OCI-LY3 (cell line): ENCODE measurements around the gene MEIG1.
"Not testable (repeated sequence)": the region's sequence is repeated elsewhere in the genome, so short reads cannot be mapped to it uniquely, and the experiment has no call there.

ENCODE experiments used
- H2AFZ ChIP-seq: fragments of 200-600, 300-600 bp; shearing (Covaris generic); 2 replicates; pipeline ENCODE4 v1.6.0; 2014; ENCODE audit warnings: antibody characterized with exemption, low read depth, low read length
- H3K27ac ChIP-seq: fragments of 200-600, 300-600 bp; sonication (generic); 2 replicates; pipeline ENCODE4 v1.5.1; 2014; ENCODE audit warnings: mild to moderate bottlenecking, low read length, moderate library complexity, mixed read lengths
- H3K27me3 ChIP-seq: fragments of 200-600, 300-600 bp; sonication (generic); 2 replicates; pipeline ENCODE4 v1.6.1; 2014; ENCODE audit warnings: low read depth, low read length, mixed read lengths
- H3K36me3 ChIP-seq: fragments of 200-600, 300-600 bp; sonication (generic); replicated peaks from 2 replicates; pipeline ENCODE3; 2014; ENCODE audit warnings: low read depth, low read length, mixed read lengths
- H3K4me1 ChIP-seq: fragments of 300-600, 200-600 bp; sonication (generic); 2 replicates; pipeline ENCODE4 v1.6.1; 2014; ENCODE audit warnings: low read length, mixed read lengths
- H3K4me2 ChIP-seq: fragments of 200-600, 300-600 bp; sonication (generic); 2 replicates; pipeline ENCODE4 v1.6.1; 2014; ENCODE audit warnings: low read length, mixed read lengths
- H3K4me3 ChIP-seq: fragments of 300-600, 200-600 bp; sonication (generic); 2 replicates; pipeline ENCODE4 v1.5.1; 2014; ENCODE audit warnings: antibody characterized with exemption, mild to moderate bottlenecking, low read length, moderate library complexity
- H3K79me2 ChIP-seq: fragments of 300-600, 200-600 bp; shearing (Covaris generic); 2 replicates; pipeline ENCODE4 v1.6.1; 2014; ENCODE audit warnings: mild to moderate bottlenecking, low read length, mixed read lengths
- H3K9ac ChIP-seq: fragments of 300-600, 200-600 bp; shearing (Covaris generic); 2 replicates; pipeline ENCODE4 v1.6.0; 2014; ENCODE audit warnings: mild to moderate bottlenecking, low read length, moderate library complexity
- H3K9me3 ChIP-seq: fragments of 200-600, 300-600 bp; shearing (Covaris generic); 2 replicates; pipeline ENCODE4 v1.6.1; 2014; ENCODE audit warnings: low read length, mixed read lengths; ENCODE audit not compliant: insufficient read depth
- H4K20me1 ChIP-seq: fragments of 200-600, 300-600 bp; sonication (generic); 2 replicates; pipeline ENCODE4 v1.6.1; 2016; ENCODE audit warnings: low read length, mixed read lengths; ENCODE audit not compliant: insufficient read depth
- EZH2phosphoT487 ChIP-seq: fragments of 200-600 bp; shearing (Covaris generic); IDR thresholded peaks from 2 replicates; pipeline ENCODE4 v1.6.1; 2018; ENCODE audit warnings: antibody characterized with exemption, mixed run types, low read depth
- TF ChIP-seq, protein P1 (sequence below): fragments of 200-600, 300-600 bp; sonication (generic); IDR thresholded peaks from 2 replicates; pipeline ENCODE4 v1.5.1; 2014; ENCODE audit warnings: antibody characterized with exemption, low read length, low read depth

The MEIG1 gene

DNA sequence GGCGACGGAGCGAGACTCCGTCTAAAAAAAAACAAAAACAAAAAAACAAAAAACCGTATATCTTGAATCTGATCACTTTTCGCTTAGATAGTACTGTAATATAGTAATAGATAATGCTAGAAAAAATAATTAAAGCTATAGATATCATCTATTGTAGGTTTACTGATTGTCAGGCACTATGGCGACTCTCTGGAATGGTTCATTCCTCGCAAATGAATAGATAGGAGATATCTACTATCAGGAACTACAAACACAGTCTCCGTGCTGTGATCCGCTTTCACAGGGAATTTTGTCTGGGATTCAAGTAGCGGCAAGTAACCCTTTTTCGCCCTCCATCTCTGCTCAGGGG, 342 bp upstream of the MEIG1 start:
- no peaks in the 10 kb centered on the region for H3K27me3 ChIP-seq
- no peaks in the 10 kb centered on the region for H4K20me1 ChIP-seq
- H3K4me3 ChIP-seq: peak overlapping the region; percentile 85
- peak overlapping the region; percentile 77 for H3K4me2 ChIP-seq
- no peaks in the 10 kb centered on the region for H3K36me3 ChIP-seq
- no peaks in the 10 kb centered on the region for H3K79me2 ChIP-seq
- no peak for TF ChIP-seq EZH2phosphoT487
- TF ChIP-seq, protein P1, sequence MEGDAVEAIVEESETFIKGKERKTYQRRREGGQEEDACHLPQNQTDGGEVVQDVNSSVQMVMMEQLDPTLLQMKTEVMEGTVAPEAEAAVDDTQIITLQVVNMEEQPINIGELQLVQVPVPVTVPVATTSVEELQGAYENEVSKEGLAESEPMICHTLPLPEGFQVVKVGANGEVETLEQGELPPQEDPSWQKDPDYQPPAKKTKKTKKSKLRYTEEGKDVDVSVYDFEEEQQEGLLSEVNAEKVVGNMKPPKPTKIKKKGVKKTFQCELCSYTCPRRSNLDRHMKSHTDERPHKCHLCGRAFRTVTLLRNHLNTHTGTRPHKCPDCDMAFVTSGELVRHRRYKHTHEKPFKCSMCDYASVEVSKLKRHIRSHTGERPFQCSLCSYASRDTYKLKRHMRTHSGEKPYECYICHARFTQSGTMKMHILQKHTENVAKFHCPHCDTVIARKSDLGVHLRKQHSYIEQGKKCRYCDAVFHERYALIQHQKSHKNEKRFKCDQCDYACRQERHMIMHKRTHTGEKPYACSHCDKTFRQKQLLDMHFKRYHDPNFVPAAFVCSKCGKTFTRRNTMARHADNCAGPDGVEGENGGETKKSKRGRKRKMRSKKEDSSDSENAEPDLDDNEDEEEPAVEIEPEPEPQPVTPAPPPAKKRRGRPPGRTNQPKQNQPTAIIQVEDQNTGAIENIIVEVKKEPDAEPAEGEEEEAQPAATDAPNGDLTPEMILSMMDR: no peak
- peak overlapping the region; percentile 83 for H3K9ac ChIP-seq
- no peak overlapping the region for H3K27ac ChIP-seq
- peak overlapping the region; percentile 92 for H2AFZ ChIP-seq
- peaks cover 7% of the 10 kb centered on the region; the same call in 1 of the 2 replicates for H3K4me1 ChIP-seq
- no peaks in the 10 kb centered on the region for H3K9me3 ChIP-seq

- no peak overlapping the region for H3K27ac ChIP-seq
- no peaks in the 10 kb centered on the region for H4K20me1 ChIP-seq
- no peaks in the 10 kb centered on the region for H3K4me1 ChIP-seq
- no peaks in the 10 kb centered on the region for H3K27me3 ChIP-seq
- no peaks in the 10 kb centered on the region for H3K79me2 ChIP-seq
- TF ChIP-seq, protein P1: no peak
- TF ChIP-seq EZH2phosphoT487: no peak
- H3K9ac ChIP-seq: no peak overlapping the region
- no peaks in the 10 kb centered on the region for H3K36me3 ChIP-seq
- no peaks in the 10 kb centered on the region for H3K9me3 ChIP-seq
- H2AFZ ChIP-seq: no peak overlapping the region
- no peak overlapping the region for H3K4me2 ChIP-seq
- H3K4me3 ChIP-seq: no peak overlapping the region
Observed at GRCh38 chr10:14967897-14968296, 8.7 kb downstream of the MEIG1 start.

DNA sequence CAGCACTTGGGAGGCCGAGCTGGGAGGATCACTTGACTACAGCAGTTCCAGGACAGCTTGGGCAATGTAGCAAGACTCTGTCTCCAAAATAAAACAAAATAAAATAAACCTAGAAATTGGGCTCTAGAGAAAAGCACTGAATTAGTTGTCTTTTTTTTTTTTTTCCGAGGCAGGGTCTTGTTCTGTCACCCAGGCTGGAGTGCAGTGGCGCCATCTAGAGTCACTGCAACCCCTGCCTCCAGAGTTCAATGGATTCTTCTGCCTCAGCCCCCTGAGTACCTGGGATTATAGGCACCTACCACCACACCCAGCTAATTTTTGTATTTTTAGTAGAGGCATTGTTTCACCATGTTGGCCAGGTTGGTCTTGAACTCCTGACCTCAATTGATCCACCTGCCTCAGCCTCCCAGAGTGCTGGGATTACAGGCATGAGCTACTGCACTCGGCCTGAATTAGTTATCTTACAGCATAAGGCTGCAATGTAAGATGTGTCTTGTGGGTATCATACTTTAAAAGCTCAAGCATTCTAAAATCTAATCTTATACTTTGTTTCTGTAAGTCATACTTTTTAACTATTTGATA, 12.8 kb downstream of the MEIG1 start:
- Histone ChIP-seq H3K79me2 (no peaks in the 10 kb centered on the region), H3K27me3 (no peaks in the 10 kb centered on the region), H3K36me3 (no peaks in the 10 kb centered on the region), H3K4me1 (no peaks in the 10 kb centered on the region), H3K9me3 (no peaks in the 10 kb centered on the region), H2AFZ (no peak overlapping the region), H3K4me2 (no peak overlapping the region), H3K27ac (no peak overlapping the region), H4K20me1 (no peaks in the 10 kb centered on the region), H3K9ac (no peak overlapping the region), H3K4me3 (no peak overlapping the region)
- TF ChIP-seq, protein P1: peak; percentile 61
- TF ChIP-seq EZH2phosphoT487: no peak

DNA sequence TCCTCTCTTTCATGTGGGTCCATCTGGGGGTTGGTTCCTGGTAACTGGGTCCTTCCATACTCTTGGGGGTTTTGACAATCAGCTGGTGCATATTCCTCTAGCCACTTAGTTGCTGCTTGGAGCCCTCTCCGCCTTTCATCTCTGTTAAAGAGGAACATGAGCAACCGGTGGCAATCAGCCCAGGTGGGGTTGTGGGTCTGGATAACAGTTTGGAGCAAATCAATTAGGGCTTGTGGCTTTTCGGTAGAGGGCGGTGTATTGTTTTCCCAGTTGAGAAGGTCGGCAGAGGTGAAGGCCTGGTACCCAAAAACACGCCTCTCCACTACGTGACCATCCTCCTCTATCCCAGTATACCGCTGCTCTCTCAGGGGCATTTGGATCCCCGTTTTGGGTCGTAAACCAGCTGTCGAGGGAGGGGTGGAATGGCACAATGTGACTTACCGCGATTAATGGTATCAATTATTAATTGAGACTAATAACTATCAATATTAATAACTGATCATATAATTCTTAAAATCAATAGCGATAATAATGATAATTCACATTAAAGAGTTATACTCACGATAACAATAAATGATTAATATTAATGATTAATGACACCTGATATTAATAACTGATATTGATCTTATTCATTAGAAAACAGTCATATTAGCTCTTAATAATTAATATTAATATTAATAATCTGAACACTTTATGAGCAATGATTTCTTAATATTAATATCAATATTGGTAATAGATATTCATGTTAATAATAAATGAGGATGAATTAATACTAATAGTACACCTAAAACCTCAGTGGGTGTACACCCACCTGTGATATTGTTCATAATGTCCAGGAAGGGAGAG, 15.2 kb downstream of the MEIG1 start:
- not testable (repeated sequence) for H4K20me1 ChIP-seq, H3K9me3 ChIP-seq, H3K27ac ChIP-seq, H2AFZ ChIP-seq, H3K79me2 ChIP-seq, H3K4me2 ChIP-seq, H3K4me1 ChIP-seq, H3K36me3 ChIP-seq, H3K27me3 ChIP-seq, H3K4me3 ChIP-seq, H3K9ac ChIP-seq
